HG02938 (cell line): Measurements from ENCODE around the gene KCNJ15.
"Not testable (repeated sequence)": the region's sequence is repeated elsewhere in the genome, so short reads cannot be mapped to it uniquely, and the experiment has no call there.

Experiments used
- ATAC-seq: cut with Tn5 transposase; IDR thresholded peaks from one replicate; pipeline ENCODE4 v1.9.1; 2021; ENCODE audit warnings: mild to moderate bottlenecking, moderate library complexity; ENCODE audit not compliant: unreplicated experiment

KCNJ15 gene

DNA sequence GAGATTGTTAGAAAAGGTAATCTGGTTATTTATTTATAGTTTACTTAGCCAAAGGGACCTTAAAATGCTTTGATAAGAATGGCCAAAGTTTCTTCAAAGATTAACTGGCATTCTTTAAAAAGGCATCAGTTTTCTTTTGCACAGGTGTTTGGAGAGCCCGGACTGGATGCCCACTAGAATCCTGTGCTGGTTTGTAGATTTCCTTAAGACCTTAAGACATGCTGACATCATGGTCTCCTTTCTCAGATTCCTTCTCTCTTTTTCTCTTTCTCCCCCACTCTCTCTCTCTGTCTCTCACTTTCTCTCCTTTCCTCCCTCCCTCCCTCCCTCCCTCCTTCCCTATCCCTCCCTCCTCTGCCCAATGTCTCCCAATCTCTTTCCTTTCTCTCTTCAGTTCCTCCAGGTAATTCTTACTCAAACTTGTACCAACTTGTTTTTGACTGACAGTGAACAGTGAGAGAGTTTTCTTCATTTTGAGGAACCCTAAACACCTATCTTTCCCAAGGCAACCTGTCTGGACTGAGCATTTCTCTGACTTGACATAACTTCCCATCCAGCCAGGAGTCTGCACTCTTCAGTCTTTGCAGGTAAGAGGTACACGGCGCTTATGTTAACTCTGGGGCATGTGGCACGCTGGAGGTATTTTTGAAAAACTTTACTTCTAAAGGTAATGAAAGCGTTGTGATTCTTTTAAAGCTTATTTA, at the start of gene KCNJ15:
Gene KCNJ15, plus strand, starts transcription at position 393 of the 704 bp plus-strand sequence. CDS start 42,271 bp downstream, outside the sequence.
- ATAC-seq, result no peak

- no peak for ATAC-seq
Observed at GRCh38 chr21:38208118-38208517, 48.7 kb upstream of the KCNJ15 start.

GRCh38 chr21:38211321-38211720, 45.5 kb upstream of the KCNJ15 start:
- no peak for ATAC-seq

GRCh38 chr21:38212706-38213105, 44.1 kb upstream of the KCNJ15 start:
- no peak for ATAC-seq

- ATAC-seq, result no peak
Observed at GRCh38 chr21:38219049-38219628, 37.7 kb upstream of the KCNJ15 start.

DNA sequence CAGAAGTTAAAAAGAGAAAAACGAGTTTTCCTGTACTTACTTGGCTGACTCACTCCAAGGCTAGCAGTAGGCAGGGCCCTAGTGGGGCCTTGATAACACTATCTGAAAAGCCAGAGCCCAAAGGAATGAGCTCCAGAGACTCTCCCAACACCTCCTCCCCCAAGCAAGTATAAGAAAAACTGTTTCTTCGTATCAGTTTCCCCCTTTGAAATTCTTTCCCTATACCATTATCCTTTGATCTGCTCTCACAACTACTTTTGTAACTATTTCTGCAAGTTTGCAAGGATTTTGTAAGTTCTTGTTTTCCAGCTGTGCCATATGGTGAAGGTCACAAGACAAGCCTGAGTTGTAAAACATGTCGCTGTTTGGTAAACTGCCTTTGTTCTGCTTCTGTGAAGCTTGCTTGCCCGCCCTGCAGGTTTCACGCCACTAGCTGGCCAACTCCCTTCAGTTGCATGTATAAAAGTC, 36.5 kb upstream of the KCNJ15 start:
- ATAC-seq, result no peak

DNA sequence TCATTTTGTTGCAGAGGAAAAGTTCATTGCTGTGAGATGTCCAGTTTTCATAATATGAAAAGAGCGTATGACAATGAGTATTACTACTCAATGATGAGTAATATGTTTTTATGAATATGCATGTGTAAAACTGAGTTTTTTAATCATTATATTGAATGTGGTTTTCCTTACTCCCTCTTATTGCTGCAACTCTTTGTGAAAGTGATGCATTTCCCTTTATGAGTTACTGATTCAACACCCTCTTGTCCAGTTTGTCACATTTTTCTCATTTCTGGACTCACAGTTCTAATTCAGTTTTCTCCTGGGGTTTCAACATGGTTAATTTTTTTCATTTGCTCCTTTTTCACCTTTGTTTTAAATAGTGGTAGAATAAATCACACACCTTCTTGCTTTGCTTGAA, 35.2 kb upstream of the KCNJ15 start:
- peak; percentile 63 for ATAC-seq

DNA sequence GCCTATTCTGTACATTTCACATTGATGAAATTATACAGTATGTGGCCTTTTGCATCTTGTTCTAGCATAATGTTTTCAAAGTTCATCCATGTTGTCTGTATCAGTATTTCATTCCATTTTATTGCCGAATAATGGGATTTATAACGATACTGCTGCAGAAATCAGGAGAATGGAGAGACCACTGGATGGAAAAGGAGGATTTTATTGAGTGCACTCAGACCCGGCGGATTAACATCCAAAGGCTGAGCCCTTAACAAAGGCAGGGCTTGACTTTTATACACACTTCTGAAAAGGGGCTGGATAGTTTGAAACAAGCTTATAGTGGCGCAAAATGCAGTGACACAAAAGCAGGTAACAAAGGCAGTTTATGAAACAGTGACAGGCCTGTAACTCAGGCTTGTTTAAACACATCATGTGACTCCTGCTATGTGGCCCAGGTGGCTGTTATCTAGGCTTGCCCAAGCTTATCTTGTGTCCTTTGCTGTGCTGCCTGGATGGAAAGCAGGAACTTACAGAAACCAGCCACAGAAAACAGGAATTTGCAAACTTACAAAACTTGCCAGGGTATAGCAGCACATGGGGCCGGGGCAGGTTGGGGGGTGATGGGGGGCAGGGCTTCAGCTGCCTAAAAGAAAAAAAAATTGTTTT, 32.8 kb upstream of the KCNJ15 start:
- no peak for ATAC-seq

- ATAC-seq, result no peak
Observed at GRCh38 chr21:38227401-38227800, 29.4 kb upstream of the KCNJ15 start.

GRCh38 chr21:38228115-38228514, 28.7 kb upstream of the KCNJ15 start:
- no peak for ATAC-seq

- no peak for ATAC-seq
Observed at GRCh38 chr21:38228537-38228936, 28.3 kb upstream of the KCNJ15 start.

- ATAC-seq, result no peak
Observed at GRCh38 chr21:38229260-38229877, 27.4 kb upstream of the KCNJ15 start.

DNA sequence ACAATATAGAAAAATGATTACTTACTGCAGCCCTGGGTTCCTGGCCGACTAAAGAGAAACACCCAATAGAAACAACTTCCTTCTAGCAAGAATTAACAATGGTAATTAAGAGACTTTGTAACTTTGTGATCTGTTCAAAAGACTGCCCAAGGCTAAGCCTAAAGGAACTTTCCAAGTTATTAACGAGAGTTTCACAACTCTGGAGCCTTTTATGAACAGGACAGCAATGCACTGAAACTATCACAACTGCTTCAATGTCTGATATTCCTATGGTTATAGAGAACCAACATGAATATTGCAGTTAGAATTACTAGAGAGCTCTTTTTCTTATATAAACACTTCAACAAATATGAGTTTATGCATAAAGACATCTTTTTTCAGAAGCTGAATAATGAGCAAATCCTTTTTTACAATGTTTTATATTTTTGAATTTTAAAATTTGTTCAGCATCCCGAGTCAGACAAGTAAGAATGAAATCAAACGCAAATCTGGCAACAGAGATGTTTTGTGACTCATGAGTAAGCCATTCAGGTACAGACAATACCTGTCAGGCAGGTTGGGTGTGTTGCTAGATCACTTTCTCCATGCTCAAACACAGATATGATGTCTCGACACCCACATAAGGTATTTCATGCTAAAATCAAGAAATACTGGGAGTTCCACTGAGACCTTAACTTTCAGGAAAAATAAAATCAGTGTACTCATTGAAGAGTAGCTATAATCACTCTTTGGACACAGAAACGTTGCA, 22.2 kb upstream of the KCNJ15 start:
- no peak for ATAC-seq

DNA sequence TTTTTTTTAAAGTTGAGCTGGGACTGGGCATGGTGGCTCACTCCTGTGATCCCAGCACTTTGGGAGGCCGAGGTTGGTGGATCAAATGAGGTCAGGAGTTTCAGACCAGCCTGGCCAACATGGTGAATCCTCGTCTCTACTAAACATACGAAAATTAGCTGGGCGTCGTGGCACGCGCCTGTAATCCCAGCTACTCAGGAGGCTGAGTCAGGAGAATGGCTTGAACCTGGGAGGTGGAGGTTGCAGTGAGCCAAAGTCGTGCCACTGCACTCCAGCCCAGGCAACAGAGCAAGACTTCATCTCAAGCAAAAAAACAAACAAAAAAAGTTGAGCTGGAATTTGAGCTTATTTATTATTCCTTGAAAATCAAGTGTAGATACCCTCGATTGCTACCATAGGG, 21.5 kb upstream of the KCNJ15 start:
- not testable (repeated sequence) for ATAC-seq

GRCh38 chr21:38236232-38236631, 20.6 kb upstream of the KCNJ15 start:
- no peak for ATAC-seq

DNA sequence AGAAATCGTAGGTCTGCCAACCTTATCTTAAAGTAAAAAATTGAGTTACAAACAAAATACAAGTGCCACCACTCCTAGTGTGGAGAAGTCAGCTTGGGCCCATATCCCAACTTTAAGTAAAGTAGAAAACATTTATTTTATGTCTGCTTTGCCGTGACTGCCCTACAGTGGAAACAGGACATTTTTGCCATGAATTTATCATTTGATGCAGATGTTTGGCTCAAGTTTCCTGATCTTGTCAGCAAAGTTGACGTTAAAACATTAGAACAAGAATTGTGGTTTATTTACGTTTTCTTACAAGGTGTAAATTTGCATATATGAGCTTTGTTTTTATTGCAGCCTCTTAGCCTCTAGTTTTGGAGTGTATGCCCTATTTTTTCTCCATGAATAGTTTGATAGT, 17.1 kb upstream of the KCNJ15 start:
- no peak for ATAC-seq

DNA sequence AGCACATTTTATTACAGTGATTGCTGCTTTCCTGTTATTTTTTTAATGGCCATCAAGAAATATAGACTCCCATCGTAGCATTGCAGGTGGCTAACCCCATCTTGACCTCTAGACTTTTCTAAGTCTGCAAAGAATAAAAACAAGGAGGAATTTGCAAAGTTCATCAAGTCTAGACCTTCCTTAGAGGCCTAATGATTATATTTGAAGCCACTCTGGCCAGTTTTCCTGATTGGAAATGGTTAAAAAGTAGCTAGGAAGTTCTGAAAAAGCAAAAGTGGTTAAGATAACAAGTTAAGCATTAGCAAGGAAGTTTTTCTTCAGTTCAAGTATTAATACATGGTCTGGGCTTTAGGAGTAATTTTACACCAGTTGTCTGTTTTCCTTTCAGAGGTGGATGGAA, 16.7 kb upstream of the KCNJ15 start:
- ATAC-seq, result no peak

DNA sequence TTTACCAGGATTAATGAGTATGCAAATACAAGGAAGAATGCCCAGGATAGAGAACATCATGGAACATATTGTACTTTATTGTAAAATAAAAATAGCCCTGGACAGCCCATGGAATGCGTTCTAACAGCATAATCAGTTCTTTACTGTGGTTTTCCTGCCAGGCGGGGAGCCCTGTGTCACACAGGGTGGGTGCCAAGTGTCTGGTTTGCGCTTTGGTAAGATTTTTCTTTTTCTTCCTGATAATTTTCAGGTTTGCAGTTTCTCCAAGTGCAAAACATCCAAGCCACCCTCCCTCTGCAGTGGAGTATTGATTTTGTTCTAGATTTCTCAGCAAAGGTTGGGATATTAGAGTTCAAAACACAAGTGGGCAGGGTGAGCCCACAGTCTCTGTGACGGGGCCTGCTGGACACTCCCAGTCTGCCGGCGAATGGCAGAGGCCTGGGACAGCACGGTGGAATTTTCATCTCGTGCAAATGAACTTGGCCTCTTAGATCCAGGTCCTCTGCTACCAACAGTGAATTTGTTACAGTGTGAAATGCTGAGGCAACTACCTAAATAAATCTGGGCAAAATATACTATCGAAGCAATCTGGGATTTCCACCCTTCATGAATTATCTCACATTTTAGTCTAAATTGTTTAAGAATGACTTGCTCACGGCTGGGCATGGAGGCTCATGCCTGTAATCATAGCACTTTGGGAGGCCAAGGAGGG, 15.6 kb upstream of the KCNJ15 start:
- ATAC-seq, result no peak

GRCh38 chr21:38242061-38242460, 14.7 kb upstream of the KCNJ15 start:
- ATAC-seq, result no peak

DNA sequence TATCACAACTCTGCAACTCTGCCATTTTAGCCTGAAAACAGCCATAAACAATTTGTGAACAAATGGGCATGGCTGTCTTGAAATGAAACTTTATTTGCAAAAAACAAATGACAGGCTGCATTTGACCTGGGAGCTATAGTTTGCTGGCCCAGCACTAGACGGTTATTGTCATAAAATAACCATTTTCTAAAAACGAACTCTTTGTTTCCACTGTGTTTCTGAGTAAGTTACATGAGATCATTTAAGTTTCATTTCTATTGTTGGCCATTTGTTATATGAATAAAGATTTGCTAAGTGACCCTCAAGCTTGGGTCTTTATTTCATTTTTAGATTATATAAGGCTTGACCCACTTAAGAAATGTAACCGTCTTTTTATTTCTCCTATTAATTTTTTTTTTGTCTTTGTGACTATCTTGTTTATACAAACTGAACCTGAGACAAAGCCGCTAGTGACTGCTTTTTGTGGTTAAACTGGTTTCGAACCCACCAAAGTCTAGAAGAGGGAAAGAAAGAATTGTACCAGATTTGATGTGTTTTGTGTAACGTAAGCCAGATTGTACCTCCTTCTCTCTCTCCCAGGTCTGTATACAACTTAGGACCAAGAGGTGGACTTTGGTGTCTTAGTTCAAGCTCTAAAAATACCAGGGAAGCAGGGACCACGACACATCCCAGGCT, 12.9 kb upstream of the KCNJ15 start:
- no peak for ATAC-seq
